Fibroblast of lung (primary cell): ENCODE measurements around the gene KAT2B. TPM values are rescaled to one million over a fixed set of nuclear protein-coding genes. Genes with fewer than 3 reads are reported as not detected.

ENCODE experiments used
- DNase-seq, 2 donors: peaks; one replicate each; pipeline versions ENCODE4 v3.0.0 to v3.0.0-alpha.2; 2010; ENCODE audit warnings: low read depth in 2 of 2
- H2AFZ ChIP-seq: 2 replicates; pipeline ENCODE4 v1.5.1; 2012; ENCODE audit warnings: low read length, control low read depth, inconsistent platforms
- H3K27ac ChIP-seq: 2 replicates; pipeline ENCODE4 v1.5.1; 2011; ENCODE audit warnings: low read length, control low read depth; ENCODE audit not compliant: insufficient read depth
- H3K27me3 ChIP-seq: 2 replicates; pipeline ENCODE4 v1.5.1; 2011; ENCODE audit warnings: mild to moderate bottlenecking, low read length; ENCODE audit not compliant: control insufficient read depth, insufficient read depth
- H3K36me3 ChIP-seq: 2 replicates; pipeline ENCODE4 v1.5.1; 2011; ENCODE audit warnings: low read length; ENCODE audit not compliant: control insufficient read depth, insufficient read depth
- H3K4me1 ChIP-seq: 2 replicates; pipeline ENCODE4 v1.5.1; 2011; ENCODE audit warnings: low read length; ENCODE audit not compliant: control insufficient read depth, insufficient read depth; ENCODE audit errors: extremely low read depth
- H3K4me2 ChIP-seq: 2 replicates; pipeline ENCODE4 v1.5.1; 2011; ENCODE audit warnings: low read length, control low read depth; ENCODE audit not compliant: insufficient read depth; ENCODE audit errors: extremely low read depth
- H3K4me3 ChIP-seq, 4 experiments: fragments of 200-600 bp in 1 of 4; sonication (generic) in 1 of 4; replicated peaks in 1 of 4; 2 replicates each; pipeline ENCODE4 v1.5.1; 2011 to 2016; ENCODE audit warnings: low read length in 4 of 4, low read depth in 3 of 4, mild to moderate bottlenecking in 3 of 4, control low read depth in 2 of 4, inconsistent platforms in 1 of 4, mixed read lengths in 1 of 4; ENCODE audit not compliant: insufficient read depth in 1 of 4; ENCODE audit errors: control extremely low read depth in 1 of 4
- H3K79me2 ChIP-seq: 2 replicates; pipeline ENCODE4 v1.5.1; 2012; ENCODE audit warnings: mild to moderate bottlenecking, low read length, inconsistent platforms; ENCODE audit not compliant: control insufficient read depth, insufficient read depth
- H3K9ac ChIP-seq: 2 replicates; pipeline ENCODE4 v1.5.1; 2011; ENCODE audit warnings: mild to moderate bottlenecking, low read length, control low read depth; ENCODE audit not compliant: insufficient read depth
- H3K9me3 ChIP-seq: 2 replicates; pipeline ENCODE4 v1.5.1; 2012; ENCODE audit warnings: low read depth, low read length; ENCODE audit not compliant: control insufficient read depth, insufficient read depth
- H4K20me1 ChIP-seq: 2 replicates; pipeline ENCODE4 v1.5.1; 2011; ENCODE audit warnings: low read length; ENCODE audit not compliant: control insufficient read depth, insufficient read depth; ENCODE audit errors: extremely low read depth
- CTCF ChIP-seq, 2 donors: IDR thresholded peaks in 1 of 2; conservative IDR thresholded peaks in 1 of 2; 1 replicate in 1 of 2; 2 replicates in 1 of 2; pipeline ENCODE4 v1.5.1; 2011 to 2012; ENCODE audit warnings: low read length in 2 of 2, control low read depth in 1 of 2, inconsistent platforms in 1 of 2, low read depth in 1 of 2, mild to moderate bottlenecking in 1 of 2
- EZH2 ChIP-seq: IDR thresholded peaks from 2 replicates; pipeline ENCODE4 v1.5.1; 2012; ENCODE audit warnings: low read length, control low read depth, mild to moderate bottlenecking; ENCODE audit errors: missing control alignments
- polyA plus RNA-seq, 2 donors: library from polyadenylated mRNA; depleted of rRNA in 1 of 2; stranded (reverse) in 1 of 2; unstranded in 1 of 2; fragments of >200 nt; gene quantifications; 2 replicates each; pipeline ENCODE4 v1.2.1, GENCODE V29; 2011 to 2012; ENCODE audit warnings: missing spikeins in 1 of 2
- total RNA-seq: library from RNA; depleted of rRNA; stranded (reverse); fragments of >200 nt; gene quantifications from 2 replicates; pipeline ENCODE4 v1.2.1, GENCODE V29; 2014

KAT2B gene
- total and polyA plus RNA-seq, 2 donors (not counting 1 experiment from before 2014, with no cell fraction given): 9.1 to 14.7 TPM

GRCh38 chr3:20037255-20037996 is 2.8 kb upstream of the KAT2B start:
- Histone ChIP-seq H4K20me1 (no peaks in the 10 kb centered on the region), H3K27me3 (no peaks in the 10 kb centered on the region), H2AFZ (no peak overlapping the region)

GRCh38 chr3:20038699-20039465 is 1.4 kb upstream of the KAT2B start:
- H3K27ac ChIP-seq: no peak overlapping the region
- peak overlapping the region; percentile 74 to 79 (median 76) for H3K4me3 ChIP-seq
- no peaks in the 10 kb centered on the region for H3K27me3 ChIP-seq
- peaks cover 7% of the 10 kb centered on the region for H3K4me1 ChIP-seq
- H3K9ac ChIP-seq: no peak overlapping the region
- TF ChIP-seq CTCF (conservative IDR thresholded peaks at IDR 0.05 in 1 of 2, IDR thresholded peaks at IDR 0.05 in 1 of 2; ENCODE audit: low read depth in 1 of 2, low read length in 2 of 2): no peak
- no peak for TF ChIP-seq EZH2
- H3K4me2 ChIP-seq: peak overlapping the region; percentile 79
- no peaks in the 10 kb centered on the region for H3K36me3 ChIP-seq
- H4K20me1 ChIP-seq: no peaks in the 10 kb centered on the region
- H2AFZ ChIP-seq: peak overlapping the region; percentile 58
- no peaks in the 10 kb centered on the region for H3K9me3 ChIP-seq
- no peak for DNase-seq
- no peaks in the 10 kb centered on the region for H3K79me2 ChIP-seq

More at GRCh38 chr3:20037255-20037996, 2.8 kb upstream of the KAT2B start:
- no peak for TF ChIP-seq EZH2
- TF ChIP-seq CTCF (conservative IDR thresholded peaks at IDR 0.05 in 1 of 2, IDR thresholded peaks at IDR 0.05 in 1 of 2; ENCODE audit: low read depth in 1 of 2, low read length in 2 of 2): no peak
- Histone ChIP-seq H3K4me1 (peaks cover 4% of the 10 kb centered on the region), H3K79me2 (no peaks in the 10 kb centered on the region), H3K4me3 (no peak overlapping the region), H3K4me2 (no peak overlapping the region), H3K27ac (no peak overlapping the region), H3K9me3 (no peaks in the 10 kb centered on the region), H3K9ac (no peak overlapping the region), H3K36me3 (no peaks in the 10 kb centered on the region)
- no peak for DNase-seq

- Histone ChIP-seq H3K27ac (no peak overlapping the region), H3K36me3 (no peaks in the 10 kb centered on the region), H3K9me3 (no peaks in the 10 kb centered on the region), H3K4me1 (peaks cover 7% of the 10 kb centered on the region), H3K4me3 (peak overlapping the region; percentile 74 to 79 (median 76)), H3K4me2 (peak overlapping the region; percentile 79), H3K9ac (no peak overlapping the region), H3K79me2 (no peaks in the 10 kb centered on the region), H3K27me3 (no peaks in the 10 kb centered on the region), H2AFZ (peak overlapping the region; percentile 58), H4K20me1 (no peaks in the 10 kb centered on the region)
- TF ChIP-seq EZH2 (no peak), CTCF (conservative IDR thresholded peaks at IDR 0.05 in 1 of 2, IDR thresholded peaks at IDR 0.05 in 1 of 2; ENCODE audit: low read depth in 1 of 2, low read length in 2 of 2) (no peak)
- no peak for DNase-seq
These were observed 831 bp upstream of the KAT2B start for GRCh38 chr3:20039466-20039764.
